Naive thymus-derived CD4-positive, alpha-beta T cell (primary cell): ENCODE data around the gene PNP. TPM values are rescaled to one million over a fixed set of nuclear protein-coding genes. Genes with fewer than 3 reads are reported as not detected.

Experiments
- ATAC-seq: fragments of 150-1000 bp; cut with Tn5 transposase; 2 replicates; pipeline ENCODE4 v1.10.0; 2021; ENCODE audit warnings: mild to moderate bottlenecking, moderate library complexity
- CTCF ChIA-PET: fragments of 350-600 bp; sonication (Branson Sonifier 250); formaldehyde crosslinking; loops from one replicate; lab custom pipeline; 2021; ENCODE audit warnings: antibody characterized with exemption; lab: Charles Lee
- POLR2A ChIA-PET: fragments of 350-600 bp; sonication (Branson Sonifier 250); formaldehyde crosslinking; loops from one replicate; lab custom pipeline; 2021; ENCODE audit warnings: antibody characterized with exemption, inconsistent platforms; lab: Charles Lee
- DNase-seq, 9 donors: peaks; one replicate each; pipeline versions ENCODE4 v3.0.0 to v3.0.0-alpha.2; 2020 to 2022; ENCODE audit warnings: mixed read lengths in 1 of 9
- H3K27ac ChIP-seq: one replicate; pipeline ENCODE4 v1.7.0; 2013; ENCODE audit warnings: mild to moderate bottlenecking, low read depth, low read length, moderate library complexity
- H3K27me3 ChIP-seq, 2 donors: one replicate each; pipeline ENCODE4 v1.7.0; 2013; ENCODE audit warnings: low read length in 2 of 2, mild to moderate bottlenecking in 2 of 2, moderate library complexity in 2 of 2; ENCODE audit not compliant: control insufficient read depth in 2 of 2, insufficient read depth in 2 of 2
- H3K36me3 ChIP-seq, 3 experiments: 1 replicate in 2 of 3; 2 replicates in 1 of 3; pipeline ENCODE4 v1.7.0; 2013; ENCODE audit warnings: low read length in 3 of 3, mild to moderate bottlenecking in 3 of 3, moderate library complexity in 1 of 3; ENCODE audit not compliant: insufficient read depth in 3 of 3, control insufficient read depth in 2 of 3
- H3K4me1 ChIP-seq, 2 donors: one replicate each; pipeline ENCODE4 v1.7.0; 2013; ENCODE audit warnings: low read length in 2 of 2, mild to moderate bottlenecking in 2 of 2, moderate library complexity in 1 of 2; ENCODE audit not compliant: control insufficient read depth in 2 of 2, insufficient read depth in 2 of 2
- H3K4me3 ChIP-seq: 2 replicates; pipeline ENCODE4 v1.7.0; 2013; ENCODE audit warnings: mild to moderate bottlenecking, low read length
- H3K9me3 ChIP-seq, 3 experiments: 1 replicate in 2 of 3; 2 replicates in 1 of 3; pipeline ENCODE4 v1.7.0; 2013; ENCODE audit warnings: low read length in 3 of 3; ENCODE audit not compliant: control insufficient read depth in 2 of 3
- H3K27ac Mint-ChIP-seq, 9 donors: one replicate each; pipeline ENCODE4 v1.8.0; 2020 to 2022; ENCODE audit warnings: mixed read lengths in 9 of 9, mild to moderate bottlenecking in 8 of 9, moderate library complexity in 5 of 9, inconsistent platforms in 2 of 9
- H3K27me3 Mint-ChIP-seq, 5 donors: one replicate each; pipeline ENCODE4 v1.8.0; 2021 to 2022; ENCODE audit warnings: mixed read lengths in 5 of 5, mild to moderate bottlenecking in 1 of 5
- H3K36me3 Mint-ChIP-seq, 5 donors: one replicate each; pipeline ENCODE4 v1.8.0; 2020 to 2022; ENCODE audit warnings: mixed read lengths in 5 of 5, mild to moderate bottlenecking in 3 of 5, inconsistent platforms in 1 of 5
- H3K4me1 Mint-ChIP-seq, 7 donors: one replicate each; pipeline ENCODE4 v1.8.0; 2020 to 2022; ENCODE audit warnings: mixed read lengths in 7 of 7, mild to moderate bottlenecking in 3 of 7, inconsistent platforms in 1 of 7
- H3K4me3 Mint-ChIP-seq, 10 donors: one replicate each; pipeline ENCODE4 v1.8.0; 2020 to 2022; ENCODE audit warnings: mild to moderate bottlenecking in 10 of 10, mixed read lengths in 10 of 10, moderate library complexity in 6 of 10, inconsistent platforms in 2 of 10
- H3K9me3 Mint-ChIP-seq, 11 donors: one replicate each; pipeline ENCODE4 v1.8.0; 2020 to 2022; ENCODE audit warnings: mixed read lengths in 11 of 11, mild to moderate bottlenecking in 4 of 11, inconsistent platforms in 1 of 11, moderate library complexity in 1 of 11
- intact Hi-C, 2 donors: fragments of 100-400 bp; cut with micrococcal nuclease; formaldehyde crosslinking; loops; one replicate each; pipeline ENCODE4 v1.15.1; 2023
- polyA plus RNA-seq, 2 donors: library from polyadenylated mRNA; unstranded; fragments of 300-500 nt; fragmentation: Illumina TruSeq; gene quantifications; one replicate each; pipeline ENCODE4 v1.2.3, GENCODE V29; 2021
- total RNA-seq, 6 experiments: library from RNA in 5 of 6; stranded (reverse) in 5 of 6; gene quantifications; 1 replicate in 5 of 6; 2 replicates in 1 of 6; pipeline ENCODE4 v1.2.3 and lab custom pipeline; 2021 to 2026

The PNP gene
- 100 to 1,000 TPM in 2 of 5 experiments, 10 to 100 TPM in 3; 58.9 to 179 (median 83.0) TPM for total RNA-seq
- polyA plus RNA-seq: 10 to 100 TPM; 35.6 to 59.6 TPM
- 295 reads per million, percentile 96 among the genes with 10 or more reads in this experiment for total RNA-seq (lab: John Stamatoyannopoulos, UW)

DNA sequence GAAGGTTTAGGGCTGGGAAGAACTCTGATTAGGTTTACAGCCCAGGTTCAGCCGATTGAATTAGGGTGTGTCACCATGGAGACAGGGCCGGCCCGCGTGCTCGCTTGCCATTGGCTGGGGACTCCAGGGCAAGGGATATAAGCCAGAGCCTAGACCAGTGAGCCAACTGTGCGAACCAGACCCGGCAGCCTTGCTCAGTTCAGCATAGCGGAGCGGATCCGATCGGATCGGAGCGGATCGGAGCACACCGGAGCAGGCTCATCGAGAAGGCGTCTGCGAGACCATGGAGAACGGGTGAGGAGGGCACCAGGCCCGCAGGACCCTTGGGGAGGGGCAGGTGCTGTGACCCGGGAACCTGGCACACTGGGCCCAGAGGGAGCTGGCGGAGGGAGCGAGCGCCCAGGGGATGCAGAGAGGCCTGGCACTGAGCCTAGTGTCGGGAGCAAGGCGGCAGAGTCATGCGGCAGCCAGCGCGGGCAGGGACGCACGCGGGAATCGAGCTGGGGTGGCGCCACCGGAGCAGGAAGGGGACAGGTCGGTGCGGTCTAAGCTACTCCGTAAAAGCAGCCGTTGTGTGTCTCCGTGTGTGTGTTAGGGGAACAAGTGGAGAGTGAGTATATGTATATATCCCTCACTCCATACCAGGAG is at the start of gene PNP:
Gene PNP (plus strand): TSS at position 165 of the 648 bp plus-strand sequence. CDS start 119 bp downstream, at position 284.
- ATAC-seq: peak; percentile 94
- H3K4me1 Mint-ChIP-seq: peaks cover 40 to 49% (median 43%) of the 10 kb centered on the region in 7 donors
- Histone ChIP-seq H3K9me3 (no peaks in the 10 kb centered on the region), H3K27ac (peak within 1 kb of the TSS; percentile 87), H3K36me3 (peaks cover 3 to 20% (median 19%) of the 10 kb centered on the region in 3 experiments), H3K4me3 (peak within 1 kb of the TSS; percentile 87), H3K4me1 (peaks cover 13 to 32% of the 10 kb centered on the region in 2 donors), H3K27me3 (no peaks in the 10 kb centered on the region)
- H3K36me3 Mint-ChIP-seq: peaks cover 5 to 29% (median 25%) of the 10 kb centered on the region in 5 donors
- intact Hi-C loops: loop anchor here (1.0 to 2.0 kb wide), 10 partner anchors 8 to 213 kb away; partner anchors contain the start of genes PIP4P1 (in 2 of the 2), APEX1 (in 1 of the 2), PARP2 (in 1 of the 2) and TEP1 (in 1 of the 2)
- peaks cover 0 to 6% (median 0%) of the 10 kb centered on the region in 5 donors for H3K27me3 Mint-ChIP-seq
- ChIA-PET CTCF (interaction anchor here (0.7 to 1.2 kb wide), 2 partner anchors 55 to 60 kb away, joined by 3 to 4 read pairs; partner anchors contain the start of gene TEP1), POLR2A (interaction anchor here (0.5 to 4.8 kb wide), 17 partner anchors 8 to 786 kb away, joined by 3 to 47 read pairs (median 4); partner anchors contain the start of genes APEX1, OSGEP, PARP2 and PIP4P1)
- H3K4me3 Mint-ChIP-seq: peak within 1 kb of the TSS; percentile 95 to 100 (median 99)
- peak; percentile 74 to 88 (median 84) for DNase-seq
- peak within 1 kb of the TSS; percentile 89 to 98 (median 97) for H3K27ac Mint-ChIP-seq
- H3K9me3 Mint-ChIP-seq: peaks cover 0 to 2% (median 0%) of the 10 kb centered on the region in 11 donors

DNA sequence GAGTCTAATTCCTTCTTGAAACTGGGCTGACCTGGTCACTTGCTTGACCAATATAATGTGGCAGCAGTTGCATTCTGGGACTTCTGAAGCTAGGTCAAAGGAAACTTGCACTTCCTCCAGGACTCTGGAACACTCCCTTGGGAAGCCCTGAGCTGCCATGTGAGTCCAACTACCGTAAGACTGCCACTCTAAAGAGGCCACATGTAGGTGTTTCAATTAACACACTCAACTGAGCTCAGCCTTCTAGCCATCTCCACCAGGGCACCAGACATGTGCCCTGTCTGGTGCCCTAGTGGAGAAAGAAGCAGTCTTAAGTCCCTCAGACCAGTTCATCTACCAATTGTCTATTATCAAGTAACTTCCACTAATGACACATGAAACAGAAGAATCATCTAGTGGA is 49.8 kb upstream of the PNP start:
- Histone ChIP-seq H3K27me3 (no peaks in the 10 kb centered on the region), H3K9me3 (no peaks in the 10 kb centered on the region), H3K36me3 (no peaks in the 10 kb centered on the region), H3K4me1 (peaks cover under 1 to 8% of the 10 kb centered on the region in 2 donors), H3K4me3 (no peak overlapping the region), H3K27ac (no peak overlapping the region)
- DNase-seq (no peak), ATAC-seq (no peak)
- H3K9me3 Mint-ChIP-seq: no peaks in the 10 kb centered on the region
- CTCF ChIA-PET: no interaction called here
- H3K4me1 Mint-ChIP-seq: peaks cover 7 to 16% (median 10%) of the 10 kb centered on the region in 7 donors
- H3K27ac Mint-ChIP-seq: no peak overlapping the region
- POLR2A ChIA-PET: no interaction called here
- H3K36me3 Mint-ChIP-seq: no peaks in the 10 kb centered on the region
- no peak overlapping the region for H3K4me3 Mint-ChIP-seq
- no peaks in the 10 kb centered on the region for H3K27me3 Mint-ChIP-seq
- intact Hi-C loops: no loop called here

GRCh38 chr14:20421267-20421666 is 47.9 kb upstream of the PNP start:
- Mint-ChIP-seq H3K27ac (no peak overlapping the region), H3K4me3 (no peak overlapping the region), H3K9me3 (no peaks in the 10 kb centered on the region), H3K27me3 (no peaks in the 10 kb centered on the region), H3K36me3 (no peaks in the 10 kb centered on the region), H3K4me1 (peaks cover 0 to 8% (median under 1%) of the 10 kb centered on the region in 7 donors)
- ChIA-PET CTCF (interaction anchor here (0.7 to 1.1 kb wide), 2 partner anchors 40 to 182 kb away, joined by 3 read pairs; no protein-coding TSS in a partner anchor), POLR2A (interaction anchor here (1.3 to 1.4 kb wide), 2 partner anchors 9 to 189 kb away, joined by 3 read pairs; no protein-coding TSS in a partner anchor)
- H3K9me3 ChIP-seq: no peaks in the 10 kb centered on the region
- DNase-seq: no peak
- H3K4me3 ChIP-seq: no peak overlapping the region
- H3K36me3 ChIP-seq: no peaks in the 10 kb centered on the region
- no peak for ATAC-seq
- H3K27ac ChIP-seq: no peak overlapping the region
- H3K4me1 ChIP-seq: no peaks in the 10 kb centered on the region
- intact Hi-C loops: no loop called here
- H3K27me3 ChIP-seq: no peaks in the 10 kb centered on the region

- H3K27ac Mint-ChIP-seq: no peak overlapping the region
- CTCF ChIA-PET: interaction anchor here (0.6 to 1.2 kb wide), 3 partner anchors 10 to 617 kb away, joined by 3 to 5 read pairs (median 3); no protein-coding TSS in a partner anchor
- no peaks in the 10 kb centered on the region for H3K36me3 ChIP-seq
- no peak overlapping the region for H3K4me3 ChIP-seq
- no peaks in the 10 kb centered on the region for H3K27me3 ChIP-seq
- ATAC-seq (no peak), DNase-seq (no peak)
- no peaks in the 10 kb centered on the region for H3K9me3 Mint-ChIP-seq
- peaks cover 0 to 8% of the 10 kb centered on the region in 2 donors for H3K4me1 ChIP-seq
- no peaks in the 10 kb centered on the region for H3K36me3 Mint-ChIP-seq
- H3K27me3 Mint-ChIP-seq: no peaks in the 10 kb centered on the region
- no peaks in the 10 kb centered on the region for H3K9me3 ChIP-seq
- no peak overlapping the region for H3K4me3 Mint-ChIP-seq
- no peak overlapping the region for H3K27ac ChIP-seq
- intact Hi-C loops: no loop called here
- POLR2A ChIA-PET: no interaction called here
- H3K4me1 Mint-ChIP-seq: peaks cover 8 to 17% (median 9%) of the 10 kb centered on the region in 7 donors
Measured at GRCh38 chr14:20422886-20423285, 46.3 kb upstream of the PNP start.

DNA sequence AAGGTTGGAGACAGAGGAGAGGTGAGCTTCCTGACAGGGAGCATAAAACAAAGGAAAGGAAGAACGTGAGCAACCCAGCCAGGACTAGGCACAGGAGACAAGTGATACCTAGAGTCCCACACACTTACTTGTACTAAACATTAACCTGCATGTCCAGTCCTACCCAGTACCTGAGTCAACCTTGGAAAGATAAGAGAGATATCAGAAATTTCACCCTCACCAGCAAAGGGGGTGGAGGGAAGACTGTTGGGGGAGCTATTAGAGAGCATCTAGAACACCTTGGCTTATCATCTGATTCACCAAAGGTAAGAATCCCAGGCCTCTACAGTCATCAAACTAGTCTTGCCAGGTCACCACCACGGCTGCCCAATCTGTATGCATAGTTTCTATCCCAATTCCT is 44.4 kb upstream of the PNP start:
- Mint-ChIP-seq H3K27me3 (no peaks in the 10 kb centered on the region), H3K9me3 (no peaks in the 10 kb centered on the region), H3K36me3 (no peaks in the 10 kb centered on the region), H3K4me3 (no peak overlapping the region), H3K4me1 (peaks cover 17 to 36% (median 25%) of the 10 kb centered on the region in 7 donors), H3K27ac (peak overlapping the region in 1 of 9 donors; percentile 65)
- ChIA-PET POLR2A (no interaction called here), CTCF (interaction anchor here (0.6 to 1.9 kb wide), 2 partner anchors 9 to 212 kb away, joined by 3 to 6 read pairs; no protein-coding TSS in a partner anchor)
- no peak for DNase-seq
- no peak overlapping the region for H3K4me3 ChIP-seq
- H3K27me3 ChIP-seq: no peaks in the 10 kb centered on the region
- H3K27ac ChIP-seq: no peak overlapping the region
- peaks cover 0 to 27% of the 10 kb centered on the region in 2 donors for H3K4me1 ChIP-seq
- H3K36me3 ChIP-seq: no peaks in the 10 kb centered on the region
- intact Hi-C loops: no loop called here
- no peak for ATAC-seq
- H3K9me3 ChIP-seq: no peaks in the 10 kb centered on the region

DNA sequence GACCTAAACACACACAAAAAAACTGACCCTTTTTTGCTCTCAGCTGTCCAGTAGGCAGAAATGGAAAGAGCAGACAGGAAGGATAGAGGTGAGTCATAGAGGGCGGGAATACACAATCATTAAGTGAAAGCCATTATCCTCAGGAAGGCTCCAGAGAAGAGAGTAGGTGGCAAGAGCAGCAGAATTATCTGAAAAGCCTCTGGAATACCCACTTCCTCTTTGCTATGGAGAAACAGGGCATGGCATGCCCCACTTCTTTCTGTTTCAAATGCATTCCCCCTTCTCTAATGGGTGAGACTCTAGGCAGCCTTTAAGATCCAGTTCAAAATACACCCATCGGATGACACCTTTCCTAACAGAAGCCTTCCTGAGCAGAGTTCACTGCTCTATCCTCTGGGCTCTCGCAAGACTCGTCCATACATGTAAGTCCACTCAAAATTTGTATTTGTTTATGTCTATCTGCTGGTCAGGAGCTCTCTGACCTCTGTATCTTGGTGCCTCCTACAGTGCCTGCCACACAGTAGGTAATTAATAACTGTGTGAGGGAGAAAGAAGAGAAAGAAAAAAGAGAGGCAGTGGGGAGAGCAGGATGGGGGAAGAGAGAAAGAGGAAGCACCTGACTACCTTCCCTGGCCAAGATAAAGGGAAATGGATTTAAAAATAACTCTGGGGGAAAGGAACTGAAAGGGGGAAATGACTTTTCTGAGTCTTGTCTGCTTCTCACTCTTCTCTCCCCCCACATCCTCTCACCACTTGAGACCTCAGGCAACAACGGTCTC is 41.8 kb upstream of the PNP start:
- no peak overlapping the region for H3K4me3 ChIP-seq
- CTCF ChIA-PET: interaction anchor here (0.7 kb wide), 1 partner anchor 265 kb away, joined by 3 read pairs; no protein-coding TSS in a partner anchor

More for the DNA sequence above, 41.8 kb upstream of the PNP start:
- no peaks in the 10 kb centered on the region for H3K36me3 Mint-ChIP-seq
- ATAC-seq: peak; percentile 64
- intact Hi-C loops: no loop called here
- POLR2A ChIA-PET: no interaction called here
- no peaks in the 10 kb centered on the region for H3K27me3 Mint-ChIP-seq
- peak overlapping the region; percentile 29 to 73 (median 54) for H3K4me3 Mint-ChIP-seq
- peaks cover 17 to 40% (median 27%) of the 10 kb centered on the region in 7 donors for H3K4me1 Mint-ChIP-seq
- no peaks in the 10 kb centered on the region for H3K9me3 Mint-ChIP-seq
- Histone ChIP-seq H3K36me3 (no peaks in the 10 kb centered on the region), H3K4me1 (peaks cover 0 to 30% of the 10 kb centered on the region in 2 donors), H3K27ac (no peak overlapping the region), H3K9me3 (no peaks in the 10 kb centered on the region), H3K27me3 (no peaks in the 10 kb centered on the region)
- DNase-seq: no peak
- H3K27ac Mint-ChIP-seq: peak overlapping the region; percentile 44 to 93 (median 81)
